ENCODE results near the gene TMEM132D. TPM values are rescaled to one million over a fixed set of nuclear protein-coding genes. Genes with fewer than 3 reads are reported as not detected.
A peak's percentile ranks its signal among the peaks of the same experiment; 100 is the strongest.

Gene TMEM132D
- total RNA-seq, 1 donor from 2014 or later = 1.1 TPM

GRCh38 chr12:129213551-129213950 is 690.3 kb downstream of the TMEM132D start:
- no peaks in the 10 kb centered on the region for H3K4me1 ChIP-seq
- Mint-ChIP-seq H3K27ac (no peak overlapping the region), H3K4me1 (peaks cover 16% of the 10 kb centered on the region), H3K9me3 (peaks cover 8% of the 10 kb centered on the region), H3K4me3 (no peak overlapping the region), H3K36me3 (peaks cover 6% of the 10 kb centered on the region), H3K27me3 (ENCODE audit: insufficient read depth, low read depth) (no peaks in the 10 kb centered on the region)
- H3K9me3 ChIP-seq (ENCODE audit: low read depth) = no peaks in the 10 kb centered on the region
- no peaks in the 10 kb centered on the region for H3K79me2 ChIP-seq (ENCODE audit: low read depth)
- no peak overlapping the region for H2AFZ ChIP-seq (replicated peaks)
- no peaks in the 10 kb centered on the region for H3K36me3 ChIP-seq
- H3K4me3 ChIP-seq = no peak overlapping the region
- no peaks in the 10 kb centered on the region for H4K20me1 ChIP-seq (ENCODE audit: low read depth)
- no peaks in the 10 kb centered on the region for H3F3A ChIP-seq (ENCODE audit: low read depth)
- no peak overlapping the region for H3K27ac ChIP-seq
- no peak overlapping the region for H3K4me2 ChIP-seq
- no peaks in the 10 kb centered on the region for H3K27me3 ChIP-seq
- DNase-seq (ENCODE audit: low spot score) = no peak
- H3K9ac ChIP-seq = no peak overlapping the region
- TF ChIP-seq EZH2phosphoT487 (IDR thresholded peaks at IDR 0.05) = no peak
- TF ChIP-seq EZH2 (IDR thresholded peaks at IDR 0.05) = no peak
- TF ChIP-seq CTCF (IDR thresholded peaks at IDR 0.05) = no peak

DNA sequence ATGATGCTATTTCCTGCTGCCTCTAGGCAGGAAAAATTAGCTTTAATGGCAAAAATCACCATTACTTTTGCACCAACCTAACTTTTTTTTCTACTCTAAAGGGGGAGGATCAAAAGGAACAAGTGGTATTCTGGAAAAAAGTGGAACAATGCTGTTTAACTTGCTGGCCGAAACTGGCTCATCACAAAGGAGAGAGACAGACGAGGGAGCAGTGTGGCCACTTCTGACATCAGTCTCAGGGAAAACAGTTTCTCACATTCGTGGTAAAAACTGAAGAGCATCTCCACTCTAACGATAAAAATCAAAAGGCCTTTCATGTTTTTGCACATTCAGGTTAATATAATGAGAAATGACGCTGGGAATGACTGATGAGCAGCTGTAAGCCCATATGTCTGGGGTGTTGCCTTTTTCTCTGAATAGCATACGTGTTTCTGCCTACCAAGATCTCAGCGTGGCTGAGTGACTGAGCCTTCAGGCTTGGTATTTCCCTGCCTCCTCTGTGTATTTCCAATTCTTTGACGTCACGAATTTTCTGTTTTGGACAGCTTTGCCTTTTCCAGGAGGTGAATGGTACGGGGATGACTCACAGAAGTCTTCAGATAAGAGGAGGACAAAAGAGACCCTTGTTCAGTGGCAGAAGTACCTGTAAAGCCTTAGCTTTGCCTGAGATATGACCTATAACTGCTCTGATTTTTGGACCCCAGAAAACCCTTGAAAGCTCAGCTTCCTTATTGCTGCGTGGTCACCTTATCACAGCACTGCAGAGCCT is 691.8 kb downstream of the TMEM132D start:
- Histone ChIP-seq H3K4me2 (no peak overlapping the region), H3K9ac (no peak overlapping the region)
- no peak for DNase-seq (ENCODE audit: low spot score)

GRCh38 chr12:129208566-129208965 is 695.3 kb downstream of the TMEM132D start:
- H3K79me2 ChIP-seq (ENCODE audit: low read depth) = no peaks in the 10 kb centered on the region
- no peak overlapping the region for H3K9ac ChIP-seq
- no peaks in the 10 kb centered on the region for H3K27me3 ChIP-seq
- no peak for TF ChIP-seq EZH2phosphoT487 (IDR thresholded peaks at IDR 0.05)
- TF ChIP-seq CTCF (IDR thresholded peaks at IDR 0.05) = no peak
- TF ChIP-seq EZH2 (IDR thresholded peaks at IDR 0.05) = no peak
- no peak overlapping the region for H2AFZ ChIP-seq (replicated peaks)
- DNase-seq (ENCODE audit: low spot score) = no peak
- no peaks in the 10 kb centered on the region for H3K36me3 ChIP-seq
- no peak overlapping the region for H3K4me3 ChIP-seq
- H3F3A ChIP-seq (ENCODE audit: low read depth) = no peaks in the 10 kb centered on the region
- H3K4me3 Mint-ChIP-seq = no peak overlapping the region
- H3K4me1 Mint-ChIP-seq = peaks cover 14% of the 10 kb centered on the region
- H3K27ac Mint-ChIP-seq = no peak overlapping the region
- H3K4me2 ChIP-seq = no peak overlapping the region
- H3K4me1 ChIP-seq = no peaks in the 10 kb centered on the region
- H3K36me3 Mint-ChIP-seq = peaks cover 9% of the 10 kb centered on the region
- H3K9me3 ChIP-seq (ENCODE audit: low read depth) = no peaks in the 10 kb centered on the region
- H4K20me1 ChIP-seq (ENCODE audit: low read depth) = no peaks in the 10 kb centered on the region
- H3K9me3 Mint-ChIP-seq = no peaks in the 10 kb centered on the region
- H3K27ac ChIP-seq = no peak overlapping the region
- peaks cover 3% of the 10 kb centered on the region for H3K27me3 Mint-ChIP-seq (ENCODE audit: insufficient read depth, low read depth)

More for the DNA sequence above, 691.8 kb downstream of the TMEM132D start:
- Histone ChIP-seq H2AFZ (replicated peaks) (peak overlapping the region; percentile 32), H4K20me1 (ENCODE audit: low read depth) (no peaks in the 10 kb centered on the region), H3K4me3 (no peak overlapping the region), H3K27me3 (no peaks in the 10 kb centered on the region), H3K79me2 (ENCODE audit: low read depth) (no peaks in the 10 kb centered on the region), H3F3A (ENCODE audit: low read depth) (no peaks in the 10 kb centered on the region), H3K4me1 (no peaks in the 10 kb centered on the region), H3K36me3 (no peaks in the 10 kb centered on the region), H3K9me3 (ENCODE audit: low read depth) (no peaks in the 10 kb centered on the region), H3K27ac (no peak overlapping the region)
- peaks cover 14% of the 10 kb centered on the region for H3K4me1 Mint-ChIP-seq
- no peak overlapping the region for H3K4me3 Mint-ChIP-seq
- TF ChIP-seq EZH2 (IDR thresholded peaks at IDR 0.05) (no peak), CTCF (IDR thresholded peaks at IDR 0.05) (no peak), EZH2phosphoT487 (IDR thresholded peaks at IDR 0.05) (no peak)
- H3K9me3 Mint-ChIP-seq = peaks cover 7% of the 10 kb centered on the region
- H3K27me3 Mint-ChIP-seq (ENCODE audit: insufficient read depth, low read depth) = no peaks in the 10 kb centered on the region
- peaks cover 11% of the 10 kb centered on the region for H3K36me3 Mint-ChIP-seq
- peak overlapping the region; percentile 34 for H3K27ac Mint-ChIP-seq
